PC-3 (cell line): ENCODE measurements around the gene IGSF21. TPM values are rescaled to one million over a fixed set of nuclear protein-coding genes. Genes with fewer than 3 reads are reported as not detected.

Experiments
- ATAC-seq: fragments of 200-7000 bp; cut with Tn5 transposase; 2 replicates; pipeline ENCODE4 v1.9.1; 2020; ENCODE audit warnings: mild to moderate bottlenecking, moderate library complexity
- BruUV-seq: library from RNA; stranded (reverse); fragments of 400-500 nt; replicated peaks from 2 replicates; lab custom pipeline; 2021; lab: Mats Ljungman, UMichigan
- CTCF ChIA-PET: fragments of 300-600 bp; sonication (Branson Sonifier 250); formaldehyde crosslinking; loops from one replicate; lab custom pipeline; 2022; ENCODE audit warnings: antibody characterized with exemption; lab: Charles Lee
- POLR2A ChIA-PET: fragments of 300-600 bp; sonication (Branson Sonifier 250); formaldehyde crosslinking; loops from one replicate; lab custom pipeline; 2022; ENCODE audit warnings: antibody characterized with exemption; ENCODE audit not compliant: unreplicated experiment; lab: Charles Lee
- DNase-seq: peaks from one replicate; pipeline ENCODE4 v3.0.0-alpha.2; 2015
- H2AFZ ChIP-seq: fragments of 300-600 bp; sonication (generic); 2 replicates; pipeline ENCODE4 v1.6.0; 2016; ENCODE audit warnings: antibody characterized with exemption, low read length
- H3F3A ChIP-seq: fragments of 300-600 bp; sonication (generic); one replicate; pipeline ENCODE4 v1.6.0; 2017; ENCODE audit warnings: antibody characterized with exemption, low read length, control low read depth, mild to moderate bottlenecking; ENCODE audit not compliant: unreplicated experiment
- H3K27ac ChIP-seq: fragments of 300-600 bp; sonication (generic); 2 replicates; pipeline ENCODE4 v1.5.1; 2016; ENCODE audit warnings: mild to moderate bottlenecking, low read length
- H3K27me3 ChIP-seq: fragments of 300-600 bp; sonication (generic); 2 replicates; pipeline ENCODE4 v1.6.1; 2016; ENCODE audit warnings: low read length, mixed read lengths
- H3K36me3 ChIP-seq: fragments of 300-600 bp; sonication (generic); 2 replicates; pipeline ENCODE4 v1.6.1; 2016; ENCODE audit warnings: low read depth, mixed run types, low read length, mixed read lengths
- H3K4me1 ChIP-seq: fragments of 300-600 bp; sonication (generic); 2 replicates; pipeline ENCODE4 v1.5.1; 2016; ENCODE audit warnings: low read length; ENCODE audit not compliant: insufficient read depth
- H3K4me2 ChIP-seq: fragments of 300-600 bp; sonication (generic); 2 replicates; pipeline ENCODE4 v1.6.0; 2016; ENCODE audit warnings: low read length
- H3K4me3 ChIP-seq: fragments of 300-600 bp; sonication (generic); 2 replicates; pipeline ENCODE4 v1.5.1; 2016; ENCODE audit warnings: mild to moderate bottlenecking, low read length, mixed read lengths
- H3K79me2 ChIP-seq: fragments of 300-600 bp; sonication (generic); 2 replicates; pipeline ENCODE4 v1.6.1; 2017; ENCODE audit warnings: low read length, mixed read lengths
- H3K9ac ChIP-seq: fragments of 300-600 bp; sonication (generic); 2 replicates; pipeline ENCODE4 v1.6.0; 2016; ENCODE audit warnings: mild to moderate bottlenecking, low read length
- H3K9me2 ChIP-seq: fragments of 300-600 bp; sonication (generic); replicated peaks from 2 replicates; pipeline ENCODE4 v1.6.1; 2016; ENCODE audit warnings: mixed run types, low read length, mixed read lengths
- H3K9me3 ChIP-seq: fragments of 300-600 bp; sonication (generic); 2 replicates; pipeline ENCODE4 v1.6.1; 2016; ENCODE audit warnings: low read length, mixed read lengths
- H4K20me1 ChIP-seq: fragments of 300-600 bp; sonication (generic); 2 replicates; pipeline ENCODE4 v1.6.1; 2016; ENCODE audit warnings: low read length, mixed read lengths
- EZH2 ChIP-seq: fragments of 300-600 bp; sonication (generic); IDR thresholded peaks from one replicate; pipeline ENCODE4 v1.6.1; 2017; ENCODE audit warnings: antibody characterized with exemption, mild to moderate bottlenecking, low read length; ENCODE audit not compliant: unreplicated experiment
- EZH2phosphoT487 ChIP-seq: fragments of 300-600 bp; sonication (generic); IDR thresholded peaks from 2 replicates; pipeline ENCODE4 v1.6.1; 2018; ENCODE audit warnings: mild to moderate bottlenecking, antibody characterized with exemption, low read length, borderline replicate concordance
- intact Hi-C: fragments of 100-400 bp; cut with micrococcal nuclease; formaldehyde crosslinking; loops from 2 replicates; pipeline ENCODE4 v1.9.0; 2023
- total RNA-seq: library from RNA; depleted of rRNA; stranded (reverse); fragments of >200 nt; gene quantifications from 2 replicates; pipeline ENCODE4 v1.2.3, GENCODE V29; 2014
- TF ChIP-seq, protein P1 (sequence below): fragments of 300-600 bp; sonication (generic); conservative IDR thresholded peaks from 2 replicates; pipeline ENCODE4 v1.5.1; 2017; ENCODE audit warnings: antibody characterized with exemption, low read depth, mild to moderate bottlenecking, low read length

Gene IGSF21
- total RNA-seq, 1 experiment from 2014 or later = not detected

DNA sequence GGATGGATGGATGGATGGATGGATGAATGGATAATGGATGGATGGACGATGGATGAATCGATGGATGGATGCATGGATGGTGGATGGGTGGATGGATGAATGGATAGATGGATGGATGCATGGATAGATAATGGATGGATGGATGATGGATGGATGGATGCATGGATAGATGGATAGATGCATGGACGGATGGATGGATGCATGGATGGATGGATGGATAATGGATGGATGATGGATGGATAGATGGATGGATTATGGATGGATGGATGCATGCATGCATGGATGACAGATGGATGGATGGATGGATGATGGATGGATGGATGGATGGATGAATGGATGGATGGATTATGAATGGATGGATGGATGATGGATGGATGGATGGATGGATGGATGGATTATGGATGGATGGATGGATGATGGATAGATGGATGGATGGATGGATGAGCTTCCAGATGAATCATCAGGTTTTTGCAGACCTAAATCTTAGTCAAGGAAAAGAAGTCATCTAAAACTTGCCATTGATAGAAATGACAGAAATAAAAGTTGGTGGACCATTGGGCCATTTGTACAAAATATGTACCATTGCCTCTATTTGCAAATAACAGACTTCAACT, 197.7 kb downstream of the IGSF21 start:
- no peak overlapping the region for H3K4me3 ChIP-seq
- H3K4me1 ChIP-seq = no peaks in the 10 kb centered on the region
- TF ChIP-seq, protein P1, sequence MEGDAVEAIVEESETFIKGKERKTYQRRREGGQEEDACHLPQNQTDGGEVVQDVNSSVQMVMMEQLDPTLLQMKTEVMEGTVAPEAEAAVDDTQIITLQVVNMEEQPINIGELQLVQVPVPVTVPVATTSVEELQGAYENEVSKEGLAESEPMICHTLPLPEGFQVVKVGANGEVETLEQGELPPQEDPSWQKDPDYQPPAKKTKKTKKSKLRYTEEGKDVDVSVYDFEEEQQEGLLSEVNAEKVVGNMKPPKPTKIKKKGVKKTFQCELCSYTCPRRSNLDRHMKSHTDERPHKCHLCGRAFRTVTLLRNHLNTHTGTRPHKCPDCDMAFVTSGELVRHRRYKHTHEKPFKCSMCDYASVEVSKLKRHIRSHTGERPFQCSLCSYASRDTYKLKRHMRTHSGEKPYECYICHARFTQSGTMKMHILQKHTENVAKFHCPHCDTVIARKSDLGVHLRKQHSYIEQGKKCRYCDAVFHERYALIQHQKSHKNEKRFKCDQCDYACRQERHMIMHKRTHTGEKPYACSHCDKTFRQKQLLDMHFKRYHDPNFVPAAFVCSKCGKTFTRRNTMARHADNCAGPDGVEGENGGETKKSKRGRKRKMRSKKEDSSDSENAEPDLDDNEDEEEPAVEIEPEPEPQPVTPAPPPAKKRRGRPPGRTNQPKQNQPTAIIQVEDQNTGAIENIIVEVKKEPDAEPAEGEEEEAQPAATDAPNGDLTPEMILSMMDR = no peak
- TF ChIP-seq EZH2 (no peak), EZH2phosphoT487 (no peak)
- DNase-seq (no peak), ATAC-seq (no peak)
- intact Hi-C loops = no loop called here
- no peak overlapping the region for H3K27ac ChIP-seq
- no TSS peak for BruUV-seq
- ChIA-PET CTCF (no interaction called here), POLR2A (no interaction called here)
- H3K79me2 ChIP-seq = no peaks in the 10 kb centered on the region
- H2AFZ ChIP-seq = no peak overlapping the region
- no peak overlapping the region for H3K9ac ChIP-seq
- no peaks in the 10 kb centered on the region for H3K36me3 ChIP-seq
- no peaks in the 10 kb centered on the region for H3K9me3 ChIP-seq
- H3K9me2 ChIP-seq = no peaks in the 10 kb centered on the region
- no peaks in the 10 kb centered on the region for H3K27me3 ChIP-seq
- no peak overlapping the region for H3K4me2 ChIP-seq
- H4K20me1 ChIP-seq = no peaks in the 10 kb centered on the region
- no peaks in the 10 kb centered on the region for H3F3A ChIP-seq

DNA sequence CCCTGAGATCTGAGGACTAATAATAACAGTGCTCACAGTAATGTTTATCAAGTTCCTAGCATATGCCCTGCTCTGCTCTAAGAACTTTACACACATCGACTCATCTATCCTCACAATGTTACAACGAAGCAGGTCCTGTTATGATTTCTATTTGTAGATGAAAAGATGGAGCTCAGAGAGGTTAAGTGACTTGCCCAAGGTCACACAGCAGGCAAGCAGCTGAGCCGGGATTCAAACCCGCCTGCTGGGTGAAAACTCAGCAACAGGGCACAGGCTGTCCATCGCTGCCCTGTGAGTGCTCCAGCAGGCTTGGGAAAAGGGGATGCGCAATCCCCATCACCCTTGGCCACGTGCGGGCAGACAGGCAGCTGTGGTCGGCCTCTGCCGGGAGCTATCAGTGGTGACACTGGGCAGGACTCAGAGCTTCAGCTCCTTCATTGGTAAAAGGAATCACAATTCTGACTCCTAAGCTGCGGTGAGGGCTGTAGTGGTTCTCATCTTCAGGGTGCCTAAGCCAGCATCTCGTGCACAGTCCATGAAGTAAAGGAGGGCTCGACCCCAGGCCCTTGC, 199.8 kb downstream of the IGSF21 start:
- H4K20me1 ChIP-seq = no peaks in the 10 kb centered on the region
- H3K27ac ChIP-seq = no peak overlapping the region
- H3K27me3 ChIP-seq = peaks cover 6% of the 10 kb centered on the region; the same call in 1 of the 2 replicates
- H3K36me3 ChIP-seq = no peaks in the 10 kb centered on the region
- no peaks in the 10 kb centered on the region for H3K4me1 ChIP-seq
- no peaks in the 10 kb centered on the region for H3K9me2 ChIP-seq
- ChIA-PET CTCF (no interaction called here), POLR2A (no interaction called here)
- H3K4me2 ChIP-seq = no peak overlapping the region
- H3K9ac ChIP-seq = no peak overlapping the region
- no peak for DNase-seq
- BruUV-seq = no TSS peak
- no peaks in the 10 kb centered on the region for H3K79me2 ChIP-seq
- H2AFZ ChIP-seq = no peak overlapping the region
- no peaks in the 10 kb centered on the region for H3K9me3 ChIP-seq
- H3F3A ChIP-seq = no peaks in the 10 kb centered on the region
- TF ChIP-seq EZH2phosphoT487 (no peak), EZH2 (no peak)
- TF ChIP-seq, protein P1 = no peak
- no peak for ATAC-seq
- no peak overlapping the region for H3K4me3 ChIP-seq
- intact Hi-C loops = no loop called here

DNA sequence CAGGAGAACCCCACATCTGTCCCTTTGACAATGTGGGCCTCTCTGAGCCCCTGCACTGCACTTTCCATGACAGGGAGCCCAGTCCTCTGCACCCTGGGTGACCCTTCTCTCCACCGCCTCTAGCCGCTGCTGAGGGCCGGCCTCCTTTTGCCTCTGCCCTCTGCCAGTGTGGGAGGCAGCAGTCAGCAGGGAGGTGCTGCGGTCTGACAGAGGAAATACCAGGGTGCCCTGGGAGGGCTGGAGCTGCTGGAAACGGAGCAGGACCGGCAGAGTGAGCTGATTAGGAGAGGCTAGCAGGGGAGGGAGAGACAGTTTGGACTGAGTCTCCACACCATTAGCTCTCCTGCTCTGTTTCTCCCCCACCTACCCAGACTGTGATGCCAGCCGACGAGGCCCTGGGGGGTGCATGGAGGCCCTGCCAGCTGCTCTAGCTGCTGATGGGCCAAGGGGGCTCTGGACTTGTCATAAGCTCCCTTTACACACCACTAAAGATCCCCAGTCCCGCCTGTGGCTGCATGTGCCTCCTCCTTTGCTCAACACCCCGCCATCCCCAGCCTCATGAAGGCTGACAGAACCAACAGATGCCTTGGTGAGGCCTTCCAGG, 202.1 kb downstream of the IGSF21 start:
- Histone ChIP-seq H3K36me3 (no peaks in the 10 kb centered on the region), H3K79me2 (no peaks in the 10 kb centered on the region), H3K9me3 (no peaks in the 10 kb centered on the region), H3F3A (no peaks in the 10 kb centered on the region), H3K4me1 (no peaks in the 10 kb centered on the region), H3K27ac (no peak overlapping the region), H3K9ac (no peak overlapping the region), H2AFZ (no peak overlapping the region), H4K20me1 (no peaks in the 10 kb centered on the region), H3K9me2 (no peaks in the 10 kb centered on the region), H3K4me3 (no peak overlapping the region), H3K4me2 (no peak overlapping the region), H3K27me3 (peaks cover 11% of the 10 kb centered on the region; the same call in 1 of the 2 replicates)
- ATAC-seq (no peak), DNase-seq (no peak)
- BruUV-seq = no TSS peak
- TF ChIP-seq, protein P1 = no peak
- TF ChIP-seq EZH2phosphoT487 = no peak
- TF ChIP-seq EZH2 = no peak
- POLR2A ChIA-PET = no interaction called here
- intact Hi-C loops = no loop called here
- CTCF ChIA-PET = no interaction called here
